ENCODE measurements around the gene SLC9A4.

The SLC9A4 gene

GRCh38 chr2:102582845-102583244, 109.8 kb downstream of the SLC9A4 start:
- Histone ChIP-seq H3K4me1 (ENCODE audit: control insufficient read depth, insufficient read depth, low read length, poor library complexity, severe bottlenecking) (no peaks in the 10 kb centered on the region), H3K9me3 (ENCODE audit: control insufficient read depth, low read length) (no peaks in the 10 kb centered on the region), H3K36me3 (ENCODE audit: control insufficient read depth, insufficient read depth, low read length) (no peaks in the 10 kb centered on the region), H3K4me3 (ENCODE audit: extremely low read depth, insufficient read depth, low read length, poor library complexity, severe bottlenecking) (no peak overlapping the region), H3K27ac (ENCODE audit: low read depth, low read length, severe bottlenecking) (no peak overlapping the region)
- no CpG with 5 or more reads among the region's 2 CpGs for WGBS, 2 experiments (ENCODE audit: insufficient coverage in 2 of 2)
